Measurements from ENCODE around the gene PSMB2.
"Not testable (repeated sequence)": the region's sequence is repeated elsewhere in the genome, so short reads cannot be mapped to it uniquely, and the experiment has no call there.

PSMB2 gene

DNA sequence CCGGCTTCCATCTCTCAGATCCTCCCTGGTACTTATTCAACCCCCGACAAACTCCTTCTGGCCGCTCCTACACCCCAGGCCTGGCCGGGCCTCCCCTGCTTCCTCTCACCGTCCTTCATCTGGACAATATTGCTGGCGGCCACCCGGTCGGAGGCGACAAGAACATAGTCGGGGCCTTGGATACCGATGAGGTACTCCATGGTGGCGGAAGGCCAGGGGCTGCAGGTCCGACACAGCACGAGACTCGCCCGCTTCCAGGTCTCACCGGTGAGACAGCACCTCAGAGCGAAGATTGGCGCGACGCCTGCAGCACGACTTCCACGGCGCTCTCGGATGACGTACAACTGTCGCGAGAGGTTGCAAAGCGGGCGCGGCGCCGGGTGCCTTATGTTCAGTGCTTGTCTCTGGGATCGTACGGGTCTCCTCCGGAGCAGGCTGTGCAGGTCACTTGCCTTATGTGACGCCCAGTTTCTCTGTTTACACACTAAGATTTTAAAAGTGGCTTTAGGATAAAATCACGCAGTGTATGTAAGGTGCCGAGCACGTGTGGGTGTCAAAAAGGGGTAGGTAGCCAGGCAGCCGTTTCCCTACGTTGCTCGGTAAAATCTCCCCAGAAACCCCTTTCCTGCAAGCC, at the start of gene PSMB2:
TSS of gene PSMB2 (minus strand) at position 294 of the 634 bp plus-strand sequence. CDS start at position 200, 94 bp downstream.
- TF ChIP-seq, protein P1, sequence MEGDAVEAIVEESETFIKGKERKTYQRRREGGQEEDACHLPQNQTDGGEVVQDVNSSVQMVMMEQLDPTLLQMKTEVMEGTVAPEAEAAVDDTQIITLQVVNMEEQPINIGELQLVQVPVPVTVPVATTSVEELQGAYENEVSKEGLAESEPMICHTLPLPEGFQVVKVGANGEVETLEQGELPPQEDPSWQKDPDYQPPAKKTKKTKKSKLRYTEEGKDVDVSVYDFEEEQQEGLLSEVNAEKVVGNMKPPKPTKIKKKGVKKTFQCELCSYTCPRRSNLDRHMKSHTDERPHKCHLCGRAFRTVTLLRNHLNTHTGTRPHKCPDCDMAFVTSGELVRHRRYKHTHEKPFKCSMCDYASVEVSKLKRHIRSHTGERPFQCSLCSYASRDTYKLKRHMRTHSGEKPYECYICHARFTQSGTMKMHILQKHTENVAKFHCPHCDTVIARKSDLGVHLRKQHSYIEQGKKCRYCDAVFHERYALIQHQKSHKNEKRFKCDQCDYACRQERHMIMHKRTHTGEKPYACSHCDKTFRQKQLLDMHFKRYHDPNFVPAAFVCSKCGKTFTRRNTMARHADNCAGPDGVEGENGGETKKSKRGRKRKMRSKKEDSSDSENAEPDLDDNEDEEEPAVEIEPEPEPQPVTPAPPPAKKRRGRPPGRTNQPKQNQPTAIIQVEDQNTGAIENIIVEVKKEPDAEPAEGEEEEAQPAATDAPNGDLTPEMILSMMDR (IDR thresholded peaks at IDR 0.05; ENCODE audit: unreplicated experiment in 3 of 3): no peak
- H3K4me1 Mint-ChIP-seq: peaks cover 29% of the 10 kb centered on the region
- H3K27me3 Mint-ChIP-seq (ENCODE audit: low read depth): peaks cover 29% of the 10 kb centered on the region
- H3K27ac Mint-ChIP-seq: peak within 1 kb of the TSS; percentile 92 to 99 (median 98)
- H3K4me3 Mint-ChIP-seq: peak within 1 kb of the TSS; percentile 99 to 100 (median 99)
- H3K9me3 Mint-ChIP-seq: no peaks in the 10 kb centered on the region
- H3K36me3 Mint-ChIP-seq (ENCODE audit: low read depth): peaks cover under 1% of the 10 kb centered on the region

DNA sequence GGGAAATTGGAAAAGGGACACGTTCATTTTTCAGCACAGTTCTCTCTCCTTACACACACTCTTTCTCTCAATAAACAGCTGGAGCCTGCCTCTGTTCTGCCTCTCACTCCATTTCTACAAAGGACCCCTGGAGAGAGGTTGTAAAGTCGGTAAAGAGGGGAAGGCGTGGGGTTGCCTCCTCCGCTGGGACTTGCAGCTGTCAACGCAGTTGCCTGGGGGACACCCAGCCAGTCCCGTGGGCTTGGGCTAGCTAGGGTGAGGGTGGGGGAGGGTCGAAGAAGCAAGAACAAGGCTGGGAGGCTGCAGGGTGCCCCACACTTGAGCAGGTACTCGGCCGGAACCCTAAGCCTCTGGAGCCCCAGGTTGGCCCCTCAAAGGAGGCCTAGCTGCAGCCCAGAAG, 49.8 kb upstream of the PSMB2 start:
- Mint-ChIP-seq H3K4me1 (peaks cover 20% of the 10 kb centered on the region), H3K36me3 (ENCODE audit: low read depth) (no peaks in the 10 kb centered on the region), H3K27ac (no peak overlapping the region), H3K27me3 (ENCODE audit: low read depth) (peaks cover 38% of the 10 kb centered on the region), H3K4me3 (no peak overlapping the region), H3K9me3 (no peaks in the 10 kb centered on the region)
- TF ChIP-seq, protein P1 (IDR thresholded peaks at IDR 0.05; ENCODE audit: unreplicated experiment in 3 of 3): no peak

DNA sequence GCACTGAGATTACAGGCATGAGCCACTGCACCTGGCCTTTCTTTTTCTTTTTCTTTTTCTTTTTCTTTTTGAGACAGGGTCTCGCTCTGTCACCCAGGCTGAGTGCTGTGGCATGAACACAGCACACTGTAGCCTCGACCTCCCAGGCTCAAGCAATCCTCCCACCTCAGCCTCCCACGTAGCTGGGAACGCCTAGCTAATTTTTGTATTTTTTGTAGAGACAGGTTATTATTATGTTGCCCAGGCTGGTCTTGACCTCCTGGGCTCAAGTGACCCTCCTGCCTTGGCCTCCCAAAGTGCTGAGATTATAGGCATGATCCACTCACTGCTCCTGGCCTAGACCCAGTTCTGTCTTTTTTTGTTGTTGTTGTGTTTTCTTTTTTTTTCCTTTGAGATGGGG, 48.8 kb upstream of the PSMB2 start:
- H3K9me3 Mint-ChIP-seq: not testable (repeated sequence)

DNA sequence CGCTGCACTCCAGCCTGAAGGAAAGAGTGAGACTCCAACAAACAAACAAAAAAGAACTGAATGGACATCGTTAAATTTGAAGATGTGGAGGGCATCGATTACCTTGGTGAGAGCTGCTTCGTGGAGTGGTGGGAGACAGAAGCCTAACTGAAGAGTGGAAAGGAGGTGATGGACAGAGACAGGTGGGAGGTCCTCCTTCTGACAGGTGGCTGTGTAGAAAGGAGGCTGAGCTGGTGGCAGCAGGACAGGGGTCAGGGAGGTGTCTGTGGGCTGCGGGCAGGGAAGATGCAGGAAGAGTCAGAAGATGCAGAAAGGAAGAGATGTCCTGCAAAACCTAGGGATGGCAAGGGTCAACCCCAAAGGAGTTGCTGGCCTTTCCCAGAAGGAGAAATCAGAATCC, 46.8 kb upstream of the PSMB2 start:
- no peaks in the 10 kb centered on the region for H3K9me3 Mint-ChIP-seq

More for the DNA sequence above, 48.8 kb upstream of the PSMB2 start:
- not testable (repeated sequence) for H3K36me3 Mint-ChIP-seq (ENCODE audit: low read depth); H3K27ac Mint-ChIP-seq; H3K4me3 Mint-ChIP-seq
- peaks cover 45% of the 10 kb centered on the region for H3K27me3 Mint-ChIP-seq (ENCODE audit: low read depth)
- H3K4me1 Mint-ChIP-seq: peaks cover 20% of the 10 kb centered on the region

DNA sequence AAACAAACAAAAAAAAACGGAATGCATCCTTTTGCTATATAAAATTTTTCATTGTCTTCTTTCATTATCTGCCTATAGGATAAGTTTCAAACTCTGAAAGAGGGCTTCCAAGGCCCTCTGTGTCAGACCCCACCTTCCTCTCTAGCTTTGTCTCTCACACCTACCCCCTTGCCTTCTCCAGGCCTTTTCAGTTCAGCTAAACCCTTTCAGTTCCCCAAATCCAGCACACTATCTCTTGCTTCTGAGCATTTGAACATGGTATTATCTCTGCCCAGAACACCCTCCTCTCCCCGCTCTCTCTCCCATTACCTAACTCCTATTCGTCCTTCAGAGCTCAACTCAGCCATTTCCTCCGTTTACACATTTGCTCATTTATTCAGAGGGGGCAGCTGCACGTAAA, 41.7 kb upstream of the PSMB2 start:
- no peaks in the 10 kb centered on the region for H3K36me3 Mint-ChIP-seq (ENCODE audit: low read depth)
- peaks cover 1% of the 10 kb centered on the region for H3K4me1 Mint-ChIP-seq

More for the DNA sequence above, 46.8 kb upstream of the PSMB2 start:
- Mint-ChIP-seq H3K27me3 (ENCODE audit: low read depth) (peaks cover 51% of the 10 kb centered on the region), H3K27ac (no peak overlapping the region), H3K4me3 (no peak overlapping the region), H3K4me1 (peaks cover 20% of the 10 kb centered on the region), H3K36me3 (ENCODE audit: low read depth) (no peaks in the 10 kb centered on the region)
- TF ChIP-seq, protein P1 (IDR thresholded peaks at IDR 0.05; ENCODE audit: unreplicated experiment in 3 of 3): no peak

DNA sequence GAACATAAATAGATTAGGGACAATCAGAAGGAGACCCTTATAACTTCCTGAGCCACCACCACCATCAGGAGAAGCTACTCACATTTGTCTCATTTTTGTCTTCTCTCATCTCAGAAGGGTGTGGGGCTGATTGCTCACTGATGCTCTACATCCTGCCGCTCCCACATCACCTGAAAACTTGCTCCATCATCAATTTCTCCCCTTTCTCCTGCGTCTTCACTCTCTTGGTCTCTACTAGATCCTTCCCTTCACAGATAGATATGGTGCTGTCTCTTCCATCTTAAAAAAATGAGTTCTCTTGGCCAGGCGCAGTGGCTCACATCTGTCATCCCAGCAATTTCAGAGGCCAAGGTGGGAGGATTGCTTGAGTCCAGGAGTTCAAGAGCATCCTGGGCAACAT, 38.9 kb upstream of the PSMB2 start:
- no peak overlapping the region for H3K4me3 Mint-ChIP-seq
- H3K27me3 Mint-ChIP-seq (ENCODE audit: low read depth): peaks cover 27% of the 10 kb centered on the region
- no peaks in the 10 kb centered on the region for H3K9me3 Mint-ChIP-seq
- no peak overlapping the region for H3K27ac Mint-ChIP-seq
- TF ChIP-seq, protein P1 (IDR thresholded peaks at IDR 0.05; ENCODE audit: unreplicated experiment in 3 of 3): no peak
- H3K36me3 Mint-ChIP-seq (ENCODE audit: low read depth): no peaks in the 10 kb centered on the region
- no peaks in the 10 kb centered on the region for H3K4me1 Mint-ChIP-seq

More for the DNA sequence above, 41.7 kb upstream of the PSMB2 start:
- no peak overlapping the region for H3K27ac Mint-ChIP-seq
- H3K9me3 Mint-ChIP-seq: no peaks in the 10 kb centered on the region
- TF ChIP-seq, protein P1 (IDR thresholded peaks at IDR 0.05; ENCODE audit: unreplicated experiment in 3 of 3): no peak
- peaks cover 43% of the 10 kb centered on the region for H3K27me3 Mint-ChIP-seq (ENCODE audit: low read depth)
- no peak overlapping the region for H3K4me3 Mint-ChIP-seq

All from nephron (organoid).